ENCODE data around the gene PDGFC.

The PDGFC gene

GRCh38 chr4:156788782-156789181 is 182.8 kb downstream of the PDGFC start:
- no peak for DNase-seq (ENCODE audit: low spot score)
- H3K27ac ChIP-seq: no peak overlapping the region
- ChIA-PET POLR2A (ENCODE audit: low non-redundant PET) (no interaction called here), CTCF (interaction anchor here (0.6 kb wide), 1 partner anchor 87 kb away, joined by 4 read pairs; no protein-coding TSS in a partner anchor)
- TF ChIP-seq CTCF (conservative IDR thresholded peaks at IDR 0.05; ENCODE audit: low read depth): no peak

GRCh38 chr4:156786713-156787112 is 184.9 kb downstream of the PDGFC start:
- DNase-seq (ENCODE audit: low spot score): no peak
- ChIA-PET POLR2A (ENCODE audit: low non-redundant PET) (no interaction called here), CTCF (no interaction called here)
- no peak for TF ChIP-seq CTCF (conservative IDR thresholded peaks at IDR 0.05; ENCODE audit: low read depth)
- H3K27ac ChIP-seq: no peak overlapping the region

GRCh38 chr4:156784970-156785369 is 186.6 kb downstream of the PDGFC start:
- ChIA-PET CTCF (no interaction called here), POLR2A (ENCODE audit: low non-redundant PET) (no interaction called here)
- 0 out of 2 replicates have a peak overlapping the region, but pooled peaks have one; percentile 21 for H3K27ac ChIP-seq
- DNase-seq (ENCODE audit: low spot score): no peak
- TF ChIP-seq CTCF (conservative IDR thresholded peaks at IDR 0.05; ENCODE audit: low read depth): no peak

- H3K27ac ChIP-seq: no peak overlapping the region
- CTCF ChIA-PET: no interaction called here
- POLR2A ChIA-PET (ENCODE audit: low non-redundant PET): no interaction called here
- no peak for DNase-seq (ENCODE audit: low spot score)
- no peak for TF ChIP-seq CTCF (conservative IDR thresholded peaks at IDR 0.05; ENCODE audit: low read depth)
These were observed 187.6 kb downstream of the PDGFC start for GRCh38 chr4:156783966-156784365.

- DNase-seq (ENCODE audit: low spot score): peak; percentile 22
- ChIA-PET CTCF (no interaction called here), POLR2A (ENCODE audit: low non-redundant PET) (no interaction called here)
- no peak overlapping the region for H3K27ac ChIP-seq
- no peak for TF ChIP-seq CTCF (conservative IDR thresholded peaks at IDR 0.05; ENCODE audit: low read depth)
These were observed 189.1 kb downstream of the PDGFC start for GRCh38 chr4:156782491-156782890.

- DNase-seq (ENCODE audit: low spot score): peak; percentile 58
- no peak for TF ChIP-seq CTCF (conservative IDR thresholded peaks at IDR 0.05; ENCODE audit: low read depth)
- H3K27ac ChIP-seq: no peak overlapping the region
- POLR2A ChIA-PET (ENCODE audit: low non-redundant PET): no interaction called here
- CTCF ChIA-PET: no interaction called here
These were observed 189.7 kb downstream of the PDGFC start for GRCh38 chr4:156781852-156782251.

GRCh38 chr4:156779774-156780173 is 191.8 kb downstream of the PDGFC start:
- POLR2A ChIA-PET (ENCODE audit: low non-redundant PET): no interaction called here
- no peak for TF ChIP-seq CTCF (conservative IDR thresholded peaks at IDR 0.05; ENCODE audit: low read depth)
- peak; percentile 62 for DNase-seq (ENCODE audit: low spot score)
- H3K27ac ChIP-seq: no peak overlapping the region
- CTCF ChIA-PET: interaction anchor here (0.6 kb wide), 2 partner anchors 180 to 190 kb away, joined by 3 to 6 read pairs; no protein-coding TSS in a partner anchor

Data from RWPE1 (cell line).